ENCODE data around the gene GNAO1.

DNA sequence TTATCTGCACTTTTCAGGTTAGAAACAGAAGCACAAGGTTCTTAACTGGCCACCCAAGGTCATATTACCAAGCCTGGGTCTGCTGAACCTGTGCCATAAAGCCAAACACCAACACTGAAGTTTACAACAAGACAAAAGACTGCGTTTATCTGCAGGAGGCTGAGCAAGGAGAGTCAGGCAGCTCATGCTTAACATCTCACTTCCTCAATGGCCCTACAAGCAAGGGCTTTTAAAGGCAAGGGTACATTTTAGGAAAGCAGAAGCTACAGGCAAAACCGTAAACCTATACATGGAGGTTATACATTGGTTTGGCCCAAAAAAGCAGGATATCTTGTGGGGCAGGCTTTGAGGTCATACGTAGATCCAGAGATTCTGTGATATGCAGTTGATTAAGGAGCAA is 91.2 kb downstream of the GNAO1 start:
- TF ChIP-seq ZNF18 (tag by site-specific recombination; IDR thresholded peaks at IDR 0.05), result no peak
- no peak for TF ChIP-seq CTCF (tag by site-specific recombination; IDR thresholded peaks at IDR 0.05)

Measured in HEK293 (cell line).